ENCODE measurements around the gene CBFA2T3. TPM values are rescaled to one million over a fixed set of nuclear protein-coding genes. Genes with fewer than 3 reads are reported as not detected.

CBFA2T3 gene
- total and polyA plus RNA-seq, 9 donors: 0.53 to 2.8 (median 1.2) TPM; not detected in 1

DNA sequence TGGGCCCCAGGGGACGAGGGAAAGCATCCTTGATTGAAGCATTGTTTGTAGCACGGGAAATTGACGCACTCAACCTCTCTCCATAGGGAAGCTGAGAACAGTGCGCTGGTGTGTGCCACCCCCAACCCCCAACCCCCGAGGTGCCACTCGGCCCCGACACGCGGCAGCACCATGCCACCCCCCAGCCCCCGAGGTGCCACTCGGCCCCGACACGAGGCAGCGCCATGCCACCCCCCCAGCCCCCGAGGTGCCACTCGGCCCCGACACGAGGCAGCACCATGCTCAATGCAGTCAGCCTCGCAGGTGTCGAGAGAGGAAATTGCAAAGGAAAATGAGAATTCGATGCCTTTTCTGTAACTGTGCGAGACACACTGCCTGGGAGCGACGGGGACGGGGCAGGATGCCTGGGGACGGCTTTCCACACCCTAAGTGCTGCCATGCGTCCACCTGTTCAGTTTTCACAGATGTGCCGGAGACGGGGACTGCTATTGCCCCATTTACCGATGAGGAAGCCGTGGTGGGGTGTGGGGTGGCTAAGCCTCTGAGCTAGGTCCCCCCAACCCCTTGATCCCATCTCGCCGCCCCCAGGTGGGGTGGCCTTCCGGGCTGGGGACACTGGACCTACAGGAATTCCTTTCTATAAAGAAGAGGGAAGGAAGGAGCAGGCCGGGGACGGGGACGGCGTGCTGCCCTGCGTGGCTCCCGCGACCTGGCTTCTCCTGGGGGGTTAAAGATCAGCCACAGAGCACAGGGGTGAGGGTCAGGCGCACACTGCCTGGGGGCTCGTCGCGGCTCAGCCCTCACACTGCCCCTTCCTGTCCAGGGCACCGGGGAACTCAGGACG, 9.8 kb downstream of the CBFA2T3 start:
- no peaks in the 10 kb centered on the region for H3K4me1 ChIP-seq (ENCODE audit: insufficient read depth)
- no peaks in the 10 kb centered on the region for H3K9me3 ChIP-seq
- H3K27ac ChIP-seq: no peak overlapping the region
- WGBS, 3 donors: 77 to 79% (median 79%) methylated on average over 45 to 47 of the region's 47 CpGs
- intact Hi-C loops (cut with DNase I): no loop called here
- no peak for DNase-seq
- no peaks in the 10 kb centered on the region for H3K27me3 ChIP-seq
- H3K4me3 ChIP-seq: no peak overlapping the region
- TF ChIP-seq EP300 (IDR thresholded peaks at IDR 0.05) (no peak), POLR2A (IDR thresholded peaks at IDR 0.05) (no peak)
- TF ChIP-seq, protein P1, sequence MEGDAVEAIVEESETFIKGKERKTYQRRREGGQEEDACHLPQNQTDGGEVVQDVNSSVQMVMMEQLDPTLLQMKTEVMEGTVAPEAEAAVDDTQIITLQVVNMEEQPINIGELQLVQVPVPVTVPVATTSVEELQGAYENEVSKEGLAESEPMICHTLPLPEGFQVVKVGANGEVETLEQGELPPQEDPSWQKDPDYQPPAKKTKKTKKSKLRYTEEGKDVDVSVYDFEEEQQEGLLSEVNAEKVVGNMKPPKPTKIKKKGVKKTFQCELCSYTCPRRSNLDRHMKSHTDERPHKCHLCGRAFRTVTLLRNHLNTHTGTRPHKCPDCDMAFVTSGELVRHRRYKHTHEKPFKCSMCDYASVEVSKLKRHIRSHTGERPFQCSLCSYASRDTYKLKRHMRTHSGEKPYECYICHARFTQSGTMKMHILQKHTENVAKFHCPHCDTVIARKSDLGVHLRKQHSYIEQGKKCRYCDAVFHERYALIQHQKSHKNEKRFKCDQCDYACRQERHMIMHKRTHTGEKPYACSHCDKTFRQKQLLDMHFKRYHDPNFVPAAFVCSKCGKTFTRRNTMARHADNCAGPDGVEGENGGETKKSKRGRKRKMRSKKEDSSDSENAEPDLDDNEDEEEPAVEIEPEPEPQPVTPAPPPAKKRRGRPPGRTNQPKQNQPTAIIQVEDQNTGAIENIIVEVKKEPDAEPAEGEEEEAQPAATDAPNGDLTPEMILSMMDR (IDR thresholded peaks at IDR 0.05): no peak
- H3K36me3 ChIP-seq: no peaks in the 10 kb centered on the region

DNA sequence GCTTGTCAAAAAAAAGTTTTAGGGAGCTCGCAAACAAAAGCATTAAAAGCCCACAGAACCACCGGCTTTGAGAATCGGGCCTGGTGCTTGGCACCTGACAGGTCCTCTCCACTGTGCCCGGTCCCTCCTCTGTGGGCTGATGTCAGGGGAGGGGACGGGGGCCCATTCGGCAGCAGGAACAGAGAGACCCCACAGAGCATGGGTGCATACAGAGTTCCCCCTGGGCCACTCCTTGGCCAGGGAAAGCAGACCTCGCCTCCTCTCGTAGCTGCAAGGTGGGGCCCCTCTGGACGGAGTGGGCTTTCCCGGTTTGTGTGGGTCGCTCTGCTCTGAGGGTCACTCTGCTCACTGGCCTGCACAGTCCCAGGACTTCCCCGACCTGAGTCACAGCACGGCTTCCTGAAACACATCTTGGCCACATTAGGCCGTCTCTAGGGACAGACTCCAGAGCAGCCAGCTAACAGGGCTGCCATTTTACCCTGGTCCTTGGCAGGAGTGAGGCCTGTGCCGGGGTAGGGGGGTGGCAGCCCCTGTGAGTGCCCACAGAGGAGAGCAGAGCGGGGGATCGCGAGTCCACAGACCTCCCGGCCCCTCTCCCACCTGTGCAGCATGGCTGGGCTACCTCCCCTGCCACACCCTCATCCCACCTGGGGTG, 11.1 kb downstream of the CBFA2T3 start:
- DNase-seq: no peak
- H3K4me3 ChIP-seq: no peak overlapping the region
- WGBS, 3 donors: 81 to 87% (median 86%) methylated on average over 18 to 19 of the region's 19 CpGs
- no peaks in the 10 kb centered on the region for H3K9me3 ChIP-seq
- no peaks in the 10 kb centered on the region for H3K4me1 ChIP-seq (ENCODE audit: insufficient read depth)
- H3K36me3 ChIP-seq: no peaks in the 10 kb centered on the region
- H3K27me3 ChIP-seq: no peaks in the 10 kb centered on the region
- intact Hi-C loops (cut with DNase I): no loop called here
- no peak overlapping the region for H3K27ac ChIP-seq
- no peak for TF ChIP-seq EP300 (IDR thresholded peaks at IDR 0.05)

- intact Hi-C loops (cut with DNase I): no loop called here
- no peaks in the 10 kb centered on the region for H3K36me3 ChIP-seq
- 67 to 83% (median 74%) methylated on average over 8 of the region's 8 CpGs for WGBS, 3 donors
- no peak for TF ChIP-seq EP300 (IDR thresholded peaks at IDR 0.05)
- TF ChIP-seq, protein P1 (IDR thresholded peaks at IDR 0.05): no peak
- no peak for TF ChIP-seq POLR2A (IDR thresholded peaks at IDR 0.05)
- no peak for DNase-seq
- H3K27ac ChIP-seq: no peak overlapping the region
- H3K4me3 ChIP-seq: no peak overlapping the region
- no peaks in the 10 kb centered on the region for H3K27me3 ChIP-seq
- H3K9me3 ChIP-seq: no peaks in the 10 kb centered on the region
- no peaks in the 10 kb centered on the region for H3K4me1 ChIP-seq (ENCODE audit: insufficient read depth)
These were observed 11.6 kb downstream of the CBFA2T3 start for GRCh38 chr16:88965411-88965810.

- intact Hi-C loops (cut with DNase I): no loop called here
- Histone ChIP-seq H3K4me1 (ENCODE audit: insufficient read depth) (no peaks in the 10 kb centered on the region), H3K27me3 (no peaks in the 10 kb centered on the region)
These were observed 12.4 kb downstream of the CBFA2T3 start for GRCh38 chr16:88964636-88965035.

More at GRCh38 chr16:88964636-88965035, 12.4 kb downstream of the CBFA2T3 start:
- Histone ChIP-seq H3K9me3 (no peaks in the 10 kb centered on the region), H3K36me3 (no peaks in the 10 kb centered on the region), H3K27ac (no peak overlapping the region), H3K4me3 (no peak overlapping the region)
- TF ChIP-seq POLR2A (IDR thresholded peaks at IDR 0.05): no peak
- TF ChIP-seq EP300 (IDR thresholded peaks at IDR 0.05): no peak
- TF ChIP-seq, protein P1 (IDR thresholded peaks at IDR 0.05): no peak
- DNase-seq: no peak
